ENCODE results near the gene MRPL19.

MRPL19 gene

DNA sequence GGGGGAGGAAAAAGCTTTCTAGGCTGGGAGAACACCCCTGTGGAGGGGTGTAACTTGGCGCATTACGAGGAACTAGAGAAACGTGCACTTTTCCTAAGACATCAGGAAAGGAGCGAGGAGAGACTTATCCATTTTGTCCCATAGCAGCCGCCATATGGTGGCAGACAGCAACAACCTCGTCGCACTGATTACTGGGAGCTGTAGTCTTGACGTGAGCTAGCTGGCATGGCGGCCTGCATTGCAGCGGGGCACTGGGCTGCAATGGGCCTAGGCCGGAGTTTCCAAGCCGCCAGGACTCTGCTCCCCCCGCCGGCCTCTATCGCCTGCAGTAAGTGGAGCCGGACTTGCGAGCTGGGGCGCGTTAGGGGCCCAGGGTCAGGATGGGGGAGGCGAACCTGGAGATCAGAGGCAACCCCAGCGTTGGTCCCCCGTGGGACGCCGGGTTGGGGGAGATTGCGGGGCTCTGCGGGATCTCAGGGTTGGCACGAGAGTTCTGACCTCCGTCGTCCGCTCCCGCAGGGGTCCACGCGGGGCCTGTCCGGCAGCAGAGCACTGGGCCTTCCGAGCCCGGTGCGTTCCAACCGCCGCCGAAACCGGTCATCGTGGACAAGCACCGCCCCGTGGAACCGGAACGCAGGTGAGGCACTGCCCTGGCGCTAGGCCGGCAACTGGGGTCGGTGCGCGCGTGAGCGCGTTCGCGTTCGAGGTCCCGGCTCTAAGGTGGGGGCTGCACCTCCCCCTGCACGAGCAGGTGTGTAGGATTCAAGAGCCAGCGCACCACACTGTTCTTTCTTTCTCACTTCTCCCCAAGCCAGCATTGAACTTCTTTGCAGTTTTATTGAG, at the start of gene MRPL19:
MRPL19 (plus strand) TSS at position 201 of the 843 bp plus-strand sequence; CDS start at position 226, 25 bp downstream.
- DNase-seq, result peak; percentile 80

DNA sequence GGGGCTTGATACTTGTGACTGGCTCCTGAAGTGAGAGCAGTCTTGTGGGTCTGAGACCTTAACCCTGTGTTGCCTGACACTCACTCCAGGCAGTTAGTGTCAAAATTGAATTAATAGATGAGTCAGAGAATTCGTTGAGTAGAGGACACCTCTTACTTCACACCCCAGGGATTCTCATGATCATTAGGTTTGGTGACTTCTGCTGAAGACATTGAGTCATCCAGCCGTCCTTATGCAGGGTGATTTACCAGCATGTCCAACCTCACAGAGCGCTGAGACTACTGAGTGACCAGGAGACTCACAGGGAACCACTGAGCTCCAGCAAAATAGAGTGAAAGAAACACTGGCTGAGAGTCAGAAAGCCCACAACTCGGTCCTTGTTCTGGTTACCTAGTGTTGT, 49.8 kb upstream of the MRPL19 start:
- DNase-seq, result no peak

DNA sequence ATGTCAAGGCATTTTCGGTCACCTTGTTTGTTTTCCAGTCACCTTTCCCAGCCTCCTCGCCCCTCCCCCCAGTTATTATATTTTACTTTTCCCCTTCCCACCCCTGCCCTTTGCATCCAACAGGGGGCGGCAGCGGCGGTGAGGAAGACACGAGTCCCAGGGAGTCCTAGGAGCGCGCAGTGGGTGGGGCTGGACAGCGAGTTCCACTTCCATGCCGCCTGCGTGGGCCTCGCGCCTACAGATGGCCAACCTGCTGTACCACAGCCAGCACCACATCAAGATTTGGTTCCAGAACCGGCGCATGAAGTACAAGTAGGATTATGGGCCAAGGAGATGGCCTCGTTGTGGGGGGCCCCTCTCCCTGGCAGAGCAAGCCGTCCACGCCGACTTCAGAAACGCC, 48.6 kb upstream of the MRPL19 start:
- no peak for DNase-seq

DNA sequence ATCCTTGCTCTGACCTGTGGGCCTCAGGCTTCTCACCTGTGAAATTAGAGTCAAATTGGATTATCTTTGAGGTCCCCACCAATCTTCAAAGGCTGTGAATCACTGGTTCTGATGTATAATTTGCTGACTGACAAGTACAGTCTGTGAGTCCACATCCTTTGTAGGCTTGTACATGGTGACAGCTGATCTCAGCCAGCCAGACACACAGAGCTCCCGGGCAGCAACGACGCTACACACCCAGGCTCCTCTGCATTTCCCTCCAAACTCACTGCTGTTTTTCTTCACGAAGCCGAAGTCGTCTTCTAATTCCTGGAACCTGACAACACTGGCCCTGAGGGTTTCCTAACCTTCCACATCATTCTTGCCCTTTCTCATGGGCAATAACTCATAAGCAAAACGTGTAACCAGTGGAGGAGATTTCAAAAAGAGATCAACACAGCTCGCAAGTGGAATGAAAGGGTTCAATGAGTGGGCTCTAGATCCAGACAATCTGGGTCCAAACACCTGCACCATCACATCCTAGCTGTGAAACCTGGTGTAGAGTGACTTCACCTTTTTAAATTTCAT, 47.9 kb upstream of the MRPL19 start:
- DNase-seq, result no peak

DNA sequence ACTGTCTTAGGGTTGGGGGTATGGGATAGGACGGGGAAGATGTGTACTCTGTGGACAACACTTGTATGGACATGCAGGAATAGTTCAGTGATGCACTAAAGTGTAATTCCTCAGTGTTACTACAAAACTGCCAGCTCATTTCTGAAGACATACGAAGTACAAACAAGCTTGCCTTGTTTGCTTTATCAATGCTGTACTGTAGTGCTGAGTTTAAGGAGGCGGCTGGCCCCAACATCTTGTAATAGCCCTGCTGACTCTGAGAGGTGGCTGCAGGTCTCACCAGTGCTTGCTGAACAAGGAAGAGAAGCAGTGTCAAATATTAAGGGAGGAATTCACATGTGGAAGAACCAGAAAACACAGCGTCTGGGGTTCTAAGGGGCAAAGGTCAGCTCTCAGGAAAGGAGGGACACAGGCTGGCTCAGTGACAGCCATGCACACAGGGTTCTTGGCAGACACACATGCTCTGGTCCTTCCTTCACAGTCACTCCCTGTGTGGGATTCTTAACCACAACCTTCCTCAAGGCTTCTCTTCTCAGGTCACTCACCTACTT, 46.0 kb upstream of the MRPL19 start:
- no peak for DNase-seq

DNA sequence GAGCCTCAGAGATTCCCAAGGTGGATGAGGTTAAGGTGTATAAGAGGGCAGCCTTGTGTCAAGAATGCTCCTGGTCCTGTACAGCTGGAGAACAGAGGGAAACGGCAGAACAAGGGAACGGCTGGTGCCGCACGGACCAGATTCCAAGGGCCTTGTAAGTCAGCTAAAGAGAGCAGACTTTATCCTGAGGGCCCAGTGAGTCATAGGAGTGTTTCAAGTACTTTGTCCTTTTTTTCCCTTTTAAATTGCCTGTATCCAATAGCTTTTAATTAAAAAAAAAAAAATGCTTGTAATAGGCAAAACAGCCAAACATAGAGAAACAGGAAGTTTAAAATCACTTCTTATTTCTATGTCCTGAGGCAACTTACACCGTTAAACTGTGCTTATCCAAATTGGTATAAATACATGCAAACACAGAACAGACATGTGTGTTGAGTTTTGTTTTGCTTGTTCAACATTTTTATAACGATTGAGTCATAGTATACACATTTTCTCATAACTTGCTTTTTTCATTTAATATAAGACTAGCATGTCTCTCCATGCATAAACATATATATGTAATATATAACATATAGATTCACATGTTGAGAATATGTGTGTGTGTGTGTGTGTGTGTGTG, 43.8 kb upstream of the MRPL19 start:
- no peak for DNase-seq

DNA sequence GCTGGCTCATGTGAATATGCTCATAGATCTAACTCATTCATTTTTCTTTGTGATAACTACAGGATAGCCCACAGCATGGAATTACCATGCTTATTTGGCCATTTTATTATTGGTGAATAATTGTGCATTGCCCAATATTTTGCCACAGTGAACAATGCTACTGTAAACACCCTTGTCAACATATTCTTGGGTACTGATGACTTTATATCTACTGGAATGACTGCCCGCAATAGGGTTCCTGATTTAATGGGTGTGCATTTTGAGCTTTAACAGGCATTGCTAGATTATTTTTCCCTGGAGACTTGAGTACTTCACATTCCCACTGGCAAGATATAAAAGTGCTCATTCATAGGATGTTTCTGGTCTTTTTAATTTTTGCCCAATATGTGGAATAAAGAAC, 43.1 kb upstream of the MRPL19 start:
- no peak for DNase-seq

DNA sequence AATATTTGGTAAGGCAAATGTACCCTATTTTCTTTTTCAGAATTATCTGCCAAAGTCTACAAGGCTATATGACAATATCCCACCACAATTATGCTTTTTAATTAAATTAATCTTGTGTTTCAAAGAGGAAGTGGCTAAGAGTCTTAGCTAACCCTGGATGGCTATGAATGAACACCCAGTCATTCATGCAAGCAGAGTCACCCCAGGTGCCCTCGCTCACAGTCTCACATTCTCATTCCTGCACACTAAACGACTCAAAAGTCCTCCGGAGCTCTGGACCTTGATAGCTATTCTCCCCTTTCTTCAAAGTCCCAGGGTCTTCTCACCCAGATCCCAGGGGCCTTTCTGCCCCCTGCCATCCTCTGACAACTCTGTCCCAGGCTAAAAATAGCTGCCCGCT, 42.1 kb upstream of the MRPL19 start:
- no peak for DNase-seq

DNA sequence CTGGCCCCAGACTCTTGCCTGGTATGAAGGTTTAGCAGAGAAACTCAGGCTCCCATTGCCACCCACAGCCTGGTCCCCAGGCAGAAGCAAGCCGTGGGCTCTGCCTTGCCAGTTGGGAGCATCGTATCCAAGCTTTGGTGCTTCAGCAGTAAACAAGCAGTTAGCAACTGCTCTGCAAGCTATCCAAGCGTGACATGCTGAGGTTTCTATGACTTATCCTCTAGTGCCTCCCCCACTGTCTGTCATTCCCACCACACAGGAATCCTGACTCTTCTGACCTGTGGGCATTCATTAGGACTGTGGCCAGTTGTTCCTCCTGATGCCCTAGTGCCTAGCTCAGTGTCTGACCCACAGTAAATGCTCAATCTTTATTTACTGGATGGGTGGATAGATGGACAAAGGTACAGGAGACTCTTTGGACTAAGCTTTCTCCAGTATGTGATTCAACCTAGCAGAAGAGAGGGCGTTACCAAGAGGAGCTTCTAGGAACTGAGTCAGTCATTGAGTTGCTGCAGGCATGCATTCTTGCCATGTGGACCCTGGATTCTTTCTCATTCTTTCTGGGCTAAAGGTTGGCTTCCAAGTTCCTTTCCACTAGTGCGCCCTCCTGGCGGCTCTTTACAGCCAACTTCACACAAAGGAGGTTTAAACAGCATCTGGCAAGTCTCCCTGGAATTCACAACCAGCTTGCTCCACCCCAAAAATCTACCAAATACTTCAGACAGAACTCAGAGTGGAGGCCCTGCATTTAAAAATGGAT, 40.6 kb upstream of the MRPL19 start:
- peak; percentile 80 for DNase-seq

DNA sequence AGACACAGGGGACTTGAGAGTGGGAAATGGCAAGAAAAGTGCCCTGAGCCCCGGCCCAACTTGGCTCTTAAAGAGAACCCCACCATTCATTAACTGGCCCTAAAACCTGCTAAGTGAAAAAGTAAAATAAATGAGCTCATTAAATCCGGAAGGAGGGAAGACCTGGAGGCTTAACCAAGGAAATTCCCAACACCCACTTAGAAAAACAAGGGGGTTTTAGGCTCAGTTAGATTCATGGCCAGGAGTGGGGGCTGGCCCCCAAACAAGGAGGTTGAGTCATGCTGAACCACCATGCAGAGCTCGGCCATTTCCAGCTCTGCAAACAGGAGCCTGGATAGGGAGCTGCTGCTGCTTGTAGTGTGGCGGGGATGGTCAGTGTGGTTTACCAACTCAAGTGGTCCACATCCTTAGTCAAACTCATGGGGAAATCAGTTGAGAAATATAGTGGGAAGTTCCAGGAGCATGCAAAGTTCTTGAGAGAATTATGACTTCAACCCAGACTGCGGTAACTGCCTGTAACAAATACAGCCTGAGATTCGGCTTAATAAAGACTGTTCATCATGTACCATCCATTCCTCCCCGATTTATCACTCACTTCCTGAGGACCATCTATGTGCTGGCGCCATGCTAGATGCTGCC, 39.7 kb upstream of the MRPL19 start:
- DNase-seq, result no peak

DNA sequence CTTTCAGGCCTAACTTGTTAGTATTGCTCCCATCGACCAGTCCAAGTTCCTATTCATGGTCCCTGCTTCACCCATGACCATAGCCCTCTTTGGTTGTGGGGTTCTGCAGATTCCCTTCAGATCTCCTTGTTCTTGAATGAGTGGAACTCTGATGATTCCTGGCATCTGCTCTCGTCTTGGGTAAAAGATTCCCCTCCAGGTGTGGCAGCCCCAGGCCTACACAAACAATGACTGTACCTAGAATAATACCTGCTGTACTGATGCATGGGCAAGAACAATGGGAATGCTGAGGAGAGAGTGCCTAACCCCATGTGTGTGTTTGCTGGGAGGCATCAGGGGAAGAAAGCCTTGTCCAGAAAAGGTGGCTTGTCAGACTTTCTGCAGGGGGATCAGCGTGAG, 39.2 kb upstream of the MRPL19 start:
- no peak for DNase-seq

DNA sequence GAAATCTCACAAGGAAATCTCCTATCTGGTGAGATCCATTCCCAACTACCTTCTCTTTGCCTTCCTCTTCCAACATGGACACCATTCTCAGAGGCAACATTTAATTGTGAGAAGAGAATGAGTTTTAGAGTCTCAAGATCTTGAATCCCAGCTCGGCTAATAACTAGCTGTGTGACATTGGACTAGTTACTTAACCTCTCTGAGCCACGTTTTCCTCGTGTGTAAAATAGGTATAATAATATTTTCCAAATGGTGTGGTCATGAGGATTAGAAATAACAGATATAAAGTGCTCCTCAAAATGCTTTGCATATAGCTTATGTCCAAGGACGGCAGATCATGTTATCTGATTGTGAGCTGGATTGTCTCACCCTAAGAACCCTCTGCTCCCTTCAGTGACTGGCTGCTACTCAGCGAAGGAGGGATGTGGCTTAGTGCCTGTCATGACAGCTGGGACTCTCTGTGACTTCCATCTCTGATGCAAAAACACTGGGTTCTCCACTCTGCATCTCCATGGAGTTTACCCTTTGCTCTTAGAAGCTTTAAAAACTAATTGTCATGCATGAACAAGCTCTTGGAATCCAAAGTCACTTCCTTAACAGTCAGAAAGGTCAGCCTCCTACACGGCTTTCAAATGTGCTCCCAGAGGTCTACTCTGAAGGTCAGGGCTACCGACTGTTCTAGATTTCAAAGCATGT, 38.4 kb upstream of the MRPL19 start:
- DNase-seq, result no peak

DNA sequence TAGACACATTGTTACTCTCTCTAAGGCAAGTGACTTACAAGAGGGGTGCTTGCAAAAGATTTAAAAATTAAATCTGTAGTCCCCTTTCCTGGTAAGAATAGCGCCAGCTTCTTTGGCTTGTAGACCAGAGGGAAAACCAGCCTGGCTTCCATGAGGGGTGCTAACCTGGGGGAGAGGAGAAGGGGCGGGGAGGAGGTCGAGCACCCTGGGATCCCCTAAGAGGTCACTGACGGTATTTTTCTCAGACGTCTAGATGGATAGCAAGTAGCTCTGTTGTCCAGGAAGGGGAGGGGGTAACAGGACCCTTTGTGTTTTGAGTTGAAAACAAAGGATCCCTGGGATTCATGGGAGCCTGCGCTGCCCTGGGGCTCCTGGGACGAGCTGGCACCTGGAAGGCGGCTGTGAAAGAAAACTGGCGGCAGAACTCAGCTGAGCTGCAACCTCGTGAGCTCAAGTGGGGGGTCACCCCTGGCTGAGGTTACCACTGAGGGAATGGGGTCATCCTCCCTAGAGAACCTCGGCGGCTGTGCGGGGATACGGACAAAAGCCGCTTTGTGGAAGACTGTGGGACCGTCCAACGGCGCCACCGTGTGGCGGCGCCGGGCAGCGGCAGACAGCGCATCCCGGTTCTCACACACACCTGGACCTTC, 37.8 kb upstream of the MRPL19 start:
- DNase-seq, result peak; percentile 19

DNA sequence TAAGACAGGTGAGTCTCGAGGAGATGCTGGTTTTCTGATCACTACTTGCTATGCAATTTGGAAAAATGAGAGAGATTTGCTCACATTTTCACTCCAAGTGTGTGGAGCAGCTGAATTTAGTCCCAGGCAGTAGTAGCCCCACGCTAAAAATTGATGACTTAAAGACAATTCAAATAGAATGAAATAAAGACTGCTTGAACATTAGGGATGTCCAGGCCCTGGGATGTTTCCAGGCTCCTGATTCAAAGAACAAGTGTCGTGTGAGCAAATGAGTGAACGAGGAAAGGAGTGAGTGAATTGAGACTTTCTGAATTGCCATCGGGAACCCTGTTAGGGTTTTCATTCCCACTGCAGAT, 37.3 kb upstream of the MRPL19 start:
- no peak for DNase-seq

DNA sequence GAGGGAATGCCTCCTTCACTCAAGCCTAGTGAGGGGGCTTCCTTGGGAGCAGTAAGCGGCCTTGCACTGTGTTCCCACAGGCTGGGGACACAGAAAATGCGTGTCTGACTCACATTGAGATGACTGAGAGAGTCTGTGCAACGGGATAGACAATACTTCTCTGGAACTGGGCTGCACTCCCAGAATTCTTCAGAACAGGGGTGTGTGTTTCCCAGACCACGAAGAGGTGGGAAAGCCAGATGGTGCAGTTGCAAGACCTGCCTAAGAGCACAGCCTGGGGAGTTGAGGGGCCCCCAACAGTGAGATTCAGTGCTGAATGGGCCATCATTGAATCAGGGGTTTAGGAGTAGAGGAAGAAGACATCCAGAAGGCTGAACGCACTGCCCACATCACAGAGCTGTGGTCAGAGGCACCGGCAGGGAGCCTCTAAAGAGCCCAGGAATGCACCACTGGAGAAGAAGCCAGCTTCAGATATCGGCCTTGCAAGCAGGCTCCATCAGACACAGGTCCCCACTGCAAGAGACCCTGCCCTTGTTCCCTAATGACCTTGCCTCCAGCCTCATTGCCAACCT, 36.6 kb upstream of the MRPL19 start:
- DNase-seq, result no peak

DNA sequence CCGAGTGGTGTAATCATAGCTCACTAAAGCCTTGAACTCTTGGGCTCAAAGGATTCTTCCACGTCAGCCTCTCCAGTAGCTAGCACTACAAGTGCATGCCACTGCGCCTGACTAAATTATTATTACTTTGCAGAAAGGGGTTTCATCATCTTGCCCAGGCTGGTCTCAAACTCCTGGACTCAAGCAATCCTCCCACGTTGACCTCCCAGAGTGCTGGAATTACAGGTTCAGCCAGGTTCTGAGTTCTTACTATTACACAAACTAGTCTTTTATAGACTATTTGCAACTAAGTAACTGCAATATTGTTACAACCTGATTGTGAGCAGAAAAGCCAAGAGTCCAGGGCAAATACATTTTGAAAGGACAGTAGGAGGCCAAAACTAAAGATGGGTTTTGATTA, 35.9 kb upstream of the MRPL19 start:
- DNase-seq, result no peak

DNA sequence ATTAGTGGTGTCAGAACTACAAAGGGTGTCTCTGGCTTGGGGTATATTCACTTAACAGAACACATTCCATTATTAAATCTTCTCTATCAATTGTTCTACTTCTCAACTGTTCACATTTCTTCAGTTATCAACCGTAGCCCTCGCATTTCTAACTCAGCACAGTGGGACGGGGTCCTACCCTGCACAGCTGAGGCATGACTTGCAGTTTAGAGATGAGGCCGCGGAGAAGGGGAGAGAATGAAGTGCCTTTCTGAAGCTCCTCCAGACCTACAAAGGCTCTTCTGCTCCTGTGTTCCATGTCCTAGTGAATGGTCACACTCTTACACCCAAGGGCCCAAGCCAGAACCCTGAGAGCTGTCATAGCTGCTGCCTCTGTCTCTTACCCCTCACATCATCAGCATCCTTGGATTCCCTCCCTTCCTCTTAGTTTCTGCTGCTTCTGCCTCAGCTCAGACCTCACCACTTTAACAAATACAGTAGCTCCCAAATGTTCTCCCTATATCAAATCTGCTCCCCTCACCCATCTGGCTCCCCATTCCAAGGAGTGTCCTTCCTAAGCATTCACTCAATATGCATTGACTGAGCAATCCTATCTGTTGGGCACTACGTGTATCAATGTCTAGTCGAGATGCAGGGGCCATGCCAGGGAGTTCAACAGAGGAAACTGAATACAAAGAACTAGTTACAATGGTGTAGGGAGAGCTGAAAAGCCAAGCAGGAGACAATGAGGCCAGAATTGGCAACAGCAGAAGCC, 34.3 kb upstream of the MRPL19 start:
- DNase-seq, result no peak

DNA sequence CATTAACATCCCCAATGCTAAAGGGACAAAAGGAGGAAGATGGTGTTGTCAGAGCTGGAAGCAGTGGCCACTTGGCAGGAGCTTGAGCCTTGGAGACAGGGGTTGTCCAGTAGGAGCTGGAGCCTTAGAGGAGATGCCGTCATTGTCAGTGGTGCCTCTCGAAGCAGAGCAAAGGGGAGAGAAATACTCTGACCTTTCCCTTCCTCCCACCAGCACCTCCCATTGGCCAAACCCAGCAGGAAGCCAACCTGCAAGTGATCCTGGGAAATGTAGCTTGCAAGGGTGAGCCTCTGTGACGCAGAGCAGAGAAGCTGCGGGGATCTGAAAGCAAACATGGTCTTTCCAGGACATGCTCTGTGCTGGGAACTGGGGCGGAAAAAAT, 33.7 kb upstream of the MRPL19 start:
- no peak for DNase-seq

DNA sequence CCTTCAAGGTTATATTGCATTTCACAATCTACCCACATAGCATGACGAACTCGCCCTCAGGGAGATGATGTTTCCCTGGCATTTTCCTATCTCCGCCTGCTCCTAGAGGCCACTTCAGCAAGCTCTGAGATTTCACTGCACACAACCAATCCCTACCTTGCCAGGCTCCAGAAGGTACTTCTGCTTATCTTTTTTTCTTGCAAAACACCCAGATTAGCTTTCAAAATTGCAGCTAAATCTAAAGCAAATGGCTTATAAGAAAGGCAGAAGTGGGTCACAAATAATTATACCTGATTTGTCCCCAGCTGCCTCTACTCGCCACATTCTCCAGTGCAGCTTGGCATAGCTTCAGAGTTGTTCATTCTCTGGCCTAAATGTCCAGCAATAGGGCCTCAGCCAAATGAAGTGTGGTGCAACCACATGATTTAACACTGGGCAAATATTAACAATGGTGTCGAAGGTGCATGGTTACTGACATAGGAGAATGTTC, 32.4 kb upstream of the MRPL19 start:
- no peak for DNase-seq

DNA sequence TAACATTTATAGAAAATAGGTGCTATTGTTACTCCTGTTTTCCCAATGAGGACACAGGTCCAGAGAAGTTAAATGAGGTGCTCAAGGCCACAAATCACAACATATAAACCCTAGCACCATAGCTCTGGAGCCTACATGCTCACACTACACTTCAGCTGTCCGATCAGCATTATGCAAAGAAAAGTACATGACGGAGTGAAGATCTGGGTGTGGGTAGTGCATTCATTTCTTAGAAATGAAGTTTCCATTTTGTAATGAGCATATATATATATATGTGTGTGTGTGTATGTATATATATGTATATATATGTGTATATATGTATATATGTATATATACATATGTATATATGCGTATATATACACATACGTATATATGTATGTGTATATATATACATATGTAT, 30.2 kb upstream of the MRPL19 start:
- no peak for DNase-seq
